Endodermal cell (in vitro differentiated cells): Measurements from ENCODE around the gene ATP8B1. TPM values are rescaled to one million over a fixed set of nuclear protein-coding genes. Genes with fewer than 3 reads are reported as not detected.

Source experiments
- DNase-seq: peaks from one replicate; pipeline ENCODE4 v3.0.0-alpha.2; 2017
- H3K27ac ChIP-seq: 2 replicates; pipeline ENCODE4 v1.5.1; 2013; ENCODE audit warnings: mild to moderate bottlenecking, low read depth, low read length, moderate library complexity
- H3K27me3 ChIP-seq: 2 replicates; pipeline ENCODE4 v1.6.1; 2013; ENCODE audit warnings: mild to moderate bottlenecking, low read length, moderate library complexity; ENCODE audit not compliant: insufficient read depth, control insufficient read depth, poor library complexity, severe bottlenecking
- H3K36me3 ChIP-seq: 2 replicates; pipeline ENCODE4 v1.7.0; 2013; ENCODE audit warnings: mild to moderate bottlenecking, low read length, moderate library complexity; ENCODE audit not compliant: control insufficient read depth, insufficient read depth
- H3K4me1 ChIP-seq: one replicate; pipeline ENCODE4 v1.7.0; 2013; ENCODE audit warnings: low read length; ENCODE audit not compliant: control insufficient read depth, insufficient read depth
- H3K4me3 ChIP-seq: 2 replicates; pipeline ENCODE4 v1.5.1; 2013; ENCODE audit warnings: mild to moderate bottlenecking, low read length, moderate library complexity
- H3K9ac ChIP-seq: 2 replicates; pipeline ENCODE4 v1.6.1; 2013; ENCODE audit warnings: mild to moderate bottlenecking, low read length, moderate library complexity; ENCODE audit not compliant: poor library complexity, severe bottlenecking; ENCODE audit errors: extremely low read depth
- H3K9me3 ChIP-seq: 2 replicates; pipeline ENCODE4 v1.6.1; 2013; ENCODE audit warnings: mild to moderate bottlenecking, low read length, moderate library complexity; ENCODE audit not compliant: control insufficient read depth
- H3K27ac Mint-ChIP-seq: 2 replicates; pipeline ENCODE4 v1.8.0; 2020; ENCODE audit warnings: mixed read lengths
- H3K27me3 Mint-ChIP-seq: 2 replicates; pipeline ENCODE4 v1.8.0; 2021; ENCODE audit warnings: mild to moderate bottlenecking, mixed read lengths; ENCODE audit not compliant: insufficient read depth
- H3K36me3 Mint-ChIP-seq: 2 replicates; pipeline ENCODE4 v1.8.0; 2020; ENCODE audit warnings: low read depth, mixed read lengths
- H3K4me1 Mint-ChIP-seq: 2 replicates; pipeline ENCODE4 v1.8.0; 2020; ENCODE audit warnings: mixed read lengths
- H3K4me3 Mint-ChIP-seq: 2 replicates; pipeline ENCODE4 v1.8.0; 2020; ENCODE audit warnings: mild to moderate bottlenecking, moderate library complexity, mixed read lengths
- H3K9me3 Mint-ChIP-seq: 2 replicates; pipeline ENCODE4 v1.8.0; 2020; ENCODE audit warnings: mild to moderate bottlenecking, mixed read lengths
- WGBS, 2 experiments: methylation state at CpG; one replicate each; pipeline versions ENCODE4 v1.1.5 to v1.1.7; 2013; ENCODE audit warnings: missing lambda C conversion rate in 2 of 2, mixed read lengths in 1 of 2; ENCODE audit not compliant: insufficient coverage in 1 of 2, insufficient read length in 1 of 2; 5-methylcytosine and 5-hydroxymethylcytosine counted together
- total RNA-seq, 2 donors: library from RNA; stranded (reverse); fragmentation: NEBNext Ultra II Directional in 1 of 2; extraction: Animal tissue kit (Norgen Biotek cat#: 25700) in 1 of 2; gene quantifications; 2 replicates in 1 of 2; 3 replicates in 1 of 2; pipeline ENCODE4 v1.2.1, GENCODE V29; 2021
- TF ChIP-seq, protein P1 (sequence below): fragments of 200-600 bp; sonication (generic); conservative IDR thresholded peaks from 2 replicates; pipeline ENCODE4 v1.5.0; 2021; ENCODE audit warnings: antibody characterized with exemption, mild to moderate bottlenecking

The ATP8B1 gene
- total RNA-seq, 2 donors from 2014 or later: 1.7 to 13.5 TPM

DNA sequence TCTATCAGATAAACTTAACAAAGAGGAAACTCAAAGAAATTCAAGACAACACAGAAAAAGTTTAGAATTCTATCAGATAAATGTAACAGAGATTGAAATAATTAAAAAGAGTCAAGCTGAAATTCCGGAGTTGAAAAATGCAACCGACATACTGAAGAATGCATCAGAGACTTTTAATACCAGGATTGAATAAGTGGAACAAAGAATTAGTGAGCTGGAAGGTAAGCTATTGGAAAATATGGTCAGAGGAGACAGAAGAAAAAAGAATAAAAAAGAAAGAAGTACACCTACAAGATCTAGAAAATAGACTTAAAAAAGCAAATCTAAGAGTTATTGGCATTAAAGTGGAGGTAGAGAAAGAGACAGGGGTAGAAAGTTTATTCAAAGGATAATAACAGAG is 88.0 kb downstream of the ATP8B1 start:
- TF ChIP-seq, protein P1, sequence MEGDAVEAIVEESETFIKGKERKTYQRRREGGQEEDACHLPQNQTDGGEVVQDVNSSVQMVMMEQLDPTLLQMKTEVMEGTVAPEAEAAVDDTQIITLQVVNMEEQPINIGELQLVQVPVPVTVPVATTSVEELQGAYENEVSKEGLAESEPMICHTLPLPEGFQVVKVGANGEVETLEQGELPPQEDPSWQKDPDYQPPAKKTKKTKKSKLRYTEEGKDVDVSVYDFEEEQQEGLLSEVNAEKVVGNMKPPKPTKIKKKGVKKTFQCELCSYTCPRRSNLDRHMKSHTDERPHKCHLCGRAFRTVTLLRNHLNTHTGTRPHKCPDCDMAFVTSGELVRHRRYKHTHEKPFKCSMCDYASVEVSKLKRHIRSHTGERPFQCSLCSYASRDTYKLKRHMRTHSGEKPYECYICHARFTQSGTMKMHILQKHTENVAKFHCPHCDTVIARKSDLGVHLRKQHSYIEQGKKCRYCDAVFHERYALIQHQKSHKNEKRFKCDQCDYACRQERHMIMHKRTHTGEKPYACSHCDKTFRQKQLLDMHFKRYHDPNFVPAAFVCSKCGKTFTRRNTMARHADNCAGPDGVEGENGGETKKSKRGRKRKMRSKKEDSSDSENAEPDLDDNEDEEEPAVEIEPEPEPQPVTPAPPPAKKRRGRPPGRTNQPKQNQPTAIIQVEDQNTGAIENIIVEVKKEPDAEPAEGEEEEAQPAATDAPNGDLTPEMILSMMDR: no peak
- no peak overlapping the region for H3K27ac Mint-ChIP-seq
- Histone ChIP-seq H3K27me3 (no peaks in the 10 kb centered on the region), H3K4me3 (no peak overlapping the region), H3K9ac (no peak overlapping the region), H3K36me3 (no peaks in the 10 kb centered on the region), H3K4me1 (peaks cover 6% of the 10 kb centered on the region), H3K27ac (no peak overlapping the region), H3K9me3 (no peaks in the 10 kb centered on the region)
- H3K4me3 Mint-ChIP-seq: no peak overlapping the region
- H3K36me3 Mint-ChIP-seq: peaks cover 14% of the 10 kb centered on the region
- peaks cover 5% of the 10 kb centered on the region for H3K9me3 Mint-ChIP-seq
- no peak for DNase-seq
- no peaks in the 10 kb centered on the region for H3K27me3 Mint-ChIP-seq
- H3K4me1 Mint-ChIP-seq: peaks cover 8% of the 10 kb centered on the region
- WGBS, 2 experiments: 93 to 99% methylated on average over 2 of the region's 2 CpGs

DNA sequence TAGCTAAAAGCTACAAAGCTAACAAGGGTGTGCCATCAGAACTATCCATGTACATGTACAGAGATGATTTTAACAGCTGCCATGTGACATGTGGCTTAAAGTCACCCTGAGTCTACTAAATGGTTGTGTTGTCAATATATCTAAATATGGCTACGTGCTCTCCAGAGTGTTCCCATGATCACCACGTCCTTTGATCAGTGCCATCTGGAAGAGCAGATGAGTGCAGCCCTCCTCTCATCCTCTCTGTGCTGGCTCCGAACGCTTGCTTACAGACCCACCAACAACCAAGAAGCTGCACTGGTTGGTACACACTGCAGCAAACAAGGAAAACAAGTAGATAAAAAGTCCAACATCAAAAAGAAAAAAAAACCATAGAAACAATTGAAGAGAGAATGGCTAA is 92.9 kb downstream of the ATP8B1 start:
- 90 to 94% methylated on average over 2 to 4 of the region's 4 CpGs for WGBS, 2 experiments
- peaks cover 12% of the 10 kb centered on the region for H3K36me3 Mint-ChIP-seq
- Histone ChIP-seq H3K36me3 (no peaks in the 10 kb centered on the region), H3K9ac (no peak overlapping the region), H3K27me3 (no peaks in the 10 kb centered on the region), H3K4me1 (peaks cover 6% of the 10 kb centered on the region), H3K4me3 (no peak overlapping the region), H3K9me3 (no peaks in the 10 kb centered on the region), H3K27ac (no peak overlapping the region)
- no peak for DNase-seq
- H3K4me1 Mint-ChIP-seq: peaks cover 16% of the 10 kb centered on the region
- no peak overlapping the region for H3K27ac Mint-ChIP-seq
- TF ChIP-seq, protein P1: no peak
- H3K27me3 Mint-ChIP-seq: no peaks in the 10 kb centered on the region
- H3K9me3 Mint-ChIP-seq: no peaks in the 10 kb centered on the region
- H3K4me3 Mint-ChIP-seq: no peak overlapping the region

GRCh38 chr18:57709335-57709734 is 93.8 kb downstream of the ATP8B1 start:
- Mint-ChIP-seq H3K27ac (no peak overlapping the region), H3K4me3 (no peak overlapping the region)
- DNase-seq: no peak

More at GRCh38 chr18:57709335-57709734, 93.8 kb downstream of the ATP8B1 start:
- H3K27ac ChIP-seq: no peak overlapping the region
- H3K4me1 Mint-ChIP-seq: peaks cover 16% of the 10 kb centered on the region
- no peaks in the 10 kb centered on the region for H3K27me3 Mint-ChIP-seq
- H3K27me3 ChIP-seq: no peaks in the 10 kb centered on the region
- H3K4me1 ChIP-seq: peaks cover 6% of the 10 kb centered on the region
- H3K9me3 Mint-ChIP-seq: no peaks in the 10 kb centered on the region
- TF ChIP-seq, protein P1: no peak
- no peak overlapping the region for H3K9ac ChIP-seq
- WGBS, 2 experiments: 89 to 100% methylated on average over 1 of the region's 1 CpG
- no peak overlapping the region for H3K4me3 ChIP-seq
- no peaks in the 10 kb centered on the region for H3K9me3 ChIP-seq
- H3K36me3 ChIP-seq: no peaks in the 10 kb centered on the region
- H3K36me3 Mint-ChIP-seq: peaks cover 12% of the 10 kb centered on the region
